ENCODE results near the gene FRMD4B.

Gene FRMD4B

GRCh38 chr3:69364354-69364753 is 21.5 kb downstream of the FRMD4B start:
- DNase-seq (ENCODE audit: low read depth in 2 of 2), result no peak

- no peak for DNase-seq (ENCODE audit: low read depth in 2 of 2)
Observed at GRCh38 chr3:69360690-69361089, 25.2 kb downstream of the FRMD4B start.

- DNase-seq (ENCODE audit: low read depth in 2 of 2), result no peak
Observed at GRCh38 chr3:69359916-69360315, 26.0 kb downstream of the FRMD4B start.

- DNase-seq (ENCODE audit: low read depth in 2 of 2), result no peak
Observed at GRCh38 chr3:69359339-69359893, 26.5 kb downstream of the FRMD4B start.

GRCh38 chr3:69357196-69357595 is 28.7 kb downstream of the FRMD4B start:
- no peak for DNase-seq (ENCODE audit: low read depth in 2 of 2)

- no peak for DNase-seq (ENCODE audit: low read depth in 2 of 2)
Observed at GRCh38 chr3:69354948-69355347, 30.9 kb downstream of the FRMD4B start.

- no peak for DNase-seq (ENCODE audit: low read depth in 2 of 2)
Observed at GRCh38 chr3:69353503-69353902, 32.4 kb downstream of the FRMD4B start.

GRCh38 chr3:69353088-69353478 is 32.8 kb downstream of the FRMD4B start:
- no peak for DNase-seq (ENCODE audit: low read depth in 2 of 2)

GRCh38 chr3:69352305-69353087 is 33.4 kb downstream of the FRMD4B start:
- DNase-seq (ENCODE audit: low read depth in 2 of 2), result no peak

- no peak for DNase-seq (ENCODE audit: low read depth in 2 of 2)
Observed at GRCh38 chr3:69343875-69344274, 42.0 kb downstream of the FRMD4B start.

GRCh38 chr3:69342074-69342473 is 43.8 kb downstream of the FRMD4B start:
- no peak for DNase-seq (ENCODE audit: low read depth in 2 of 2)

- DNase-seq (ENCODE audit: low read depth in 2 of 2), result no peak
Observed at GRCh38 chr3:69339760-69340159, 46.1 kb downstream of the FRMD4B start.

- no peak for DNase-seq (ENCODE audit: low read depth in 2 of 2)
Observed at GRCh38 chr3:69338911-69339310, 47.0 kb downstream of the FRMD4B start.

GRCh38 chr3:69332934-69333333 is 53.0 kb downstream of the FRMD4B start:
- DNase-seq (ENCODE audit: low read depth in 2 of 2), result no peak

GRCh38 chr3:69330891-69331400 is 54.9 kb downstream of the FRMD4B start:
- no peak for DNase-seq (ENCODE audit: low read depth in 2 of 2)

GRCh38 chr3:69329892-69330291 is 56.0 kb downstream of the FRMD4B start:
- DNase-seq (ENCODE audit: low read depth in 2 of 2), result no peak

- DNase-seq (ENCODE audit: low read depth in 2 of 2), result no peak
Observed at GRCh38 chr3:69328963-69329302, 57.0 kb downstream of the FRMD4B start.

GRCh38 chr3:69328103-69328962 is 57.6 kb downstream of the FRMD4B start:
- no peak for DNase-seq (ENCODE audit: low read depth in 2 of 2)

GRCh38 chr3:69326855-69327300 is 59.0 kb downstream of the FRMD4B start:
- no peak for DNase-seq (ENCODE audit: low read depth in 2 of 2)

GRCh38 chr3:69325151-69325550 is 60.7 kb downstream of the FRMD4B start:
- DNase-seq (ENCODE audit: low read depth in 2 of 2), result no peak

- no peak for DNase-seq (ENCODE audit: low read depth in 2 of 2)
Observed at GRCh38 chr3:69324362-69325025, 61.4 kb downstream of the FRMD4B start.

GRCh38 chr3:69323941-69324340 is 61.9 kb downstream of the FRMD4B start:
- no peak for DNase-seq (ENCODE audit: low read depth in 2 of 2)
